WERI-Rb-1 (cell line): ENCODE data around the gene TOPAZ1.

ENCODE experiments used
- DNase-seq: peaks from one replicate; pipeline ENCODE4 v3.0.0-alpha.2; 2020
- H3K27ac ChIP-seq: fragments of 250-450 bp; sonication (Bioruptor Pico); 2 replicates; pipeline ENCODE4 v1.5.1; 2020; ENCODE audit warnings: mild to moderate bottlenecking, moderate library complexity
- H3K27me3 ChIP-seq: fragments of 250-450 bp; sonication (Bioruptor Pico); 2 replicates; pipeline ENCODE4 v1.5.1; 2021; ENCODE audit warnings: mild to moderate bottlenecking, low read depth, moderate library complexity; ENCODE audit not compliant: insufficient read depth, severe bottlenecking
- H3K36me3 ChIP-seq: fragments of 250-450 bp; sonication (Bioruptor Pico); 2 replicates; pipeline ENCODE4 v1.5.1; 2020; ENCODE audit warnings: mild to moderate bottlenecking, moderate library complexity
- H3K4me3 ChIP-seq: 2 replicates; pipeline ENCODE4 v1.5.1; 2011; ENCODE audit warnings: low read depth, mild to moderate bottlenecking, control low read depth, low read length
- H3K9me3 ChIP-seq: fragments of 250-450 bp; sonication (Bioruptor Pico); 2 replicates; pipeline ENCODE4 v1.5.1; 2021; ENCODE audit warnings: mild to moderate bottlenecking, moderate library complexity; ENCODE audit not compliant: severe bottlenecking
- TF ChIP-seq, protein P1 (sequence below): IDR thresholded peaks from 2 replicates; pipeline ENCODE4 v1.5.1; 2011; ENCODE audit warnings: low read depth, mild to moderate bottlenecking, control low read depth, inconsistent platforms, low read length

Gene TOPAZ1

DNA sequence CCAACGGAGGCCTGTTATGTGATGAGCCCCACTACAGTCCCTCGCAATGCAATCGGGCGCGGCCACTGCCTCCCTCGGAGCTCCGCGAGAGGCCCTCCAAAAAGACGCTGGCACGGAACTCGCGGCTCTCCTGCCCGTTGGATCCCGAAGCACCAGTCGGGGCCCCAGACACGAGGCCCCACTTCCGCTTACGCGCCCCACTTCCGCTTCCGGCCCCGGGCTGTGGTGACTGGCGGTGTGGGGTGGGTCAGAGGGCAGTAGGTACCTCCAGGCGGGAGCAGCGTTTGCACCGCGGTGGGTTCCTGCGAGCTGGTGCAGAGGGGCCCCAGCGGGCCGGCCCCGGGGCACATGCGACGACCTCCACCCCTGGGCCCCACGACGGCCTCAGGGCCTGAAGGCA lies at the start of gene TOPAZ1:
TSS of gene TOPAZ1 (plus strand) at position 181 of the 400 bp plus-strand sequence. CDS start at position 349, 168 bp downstream.
- no peak for DNase-seq

DNA sequence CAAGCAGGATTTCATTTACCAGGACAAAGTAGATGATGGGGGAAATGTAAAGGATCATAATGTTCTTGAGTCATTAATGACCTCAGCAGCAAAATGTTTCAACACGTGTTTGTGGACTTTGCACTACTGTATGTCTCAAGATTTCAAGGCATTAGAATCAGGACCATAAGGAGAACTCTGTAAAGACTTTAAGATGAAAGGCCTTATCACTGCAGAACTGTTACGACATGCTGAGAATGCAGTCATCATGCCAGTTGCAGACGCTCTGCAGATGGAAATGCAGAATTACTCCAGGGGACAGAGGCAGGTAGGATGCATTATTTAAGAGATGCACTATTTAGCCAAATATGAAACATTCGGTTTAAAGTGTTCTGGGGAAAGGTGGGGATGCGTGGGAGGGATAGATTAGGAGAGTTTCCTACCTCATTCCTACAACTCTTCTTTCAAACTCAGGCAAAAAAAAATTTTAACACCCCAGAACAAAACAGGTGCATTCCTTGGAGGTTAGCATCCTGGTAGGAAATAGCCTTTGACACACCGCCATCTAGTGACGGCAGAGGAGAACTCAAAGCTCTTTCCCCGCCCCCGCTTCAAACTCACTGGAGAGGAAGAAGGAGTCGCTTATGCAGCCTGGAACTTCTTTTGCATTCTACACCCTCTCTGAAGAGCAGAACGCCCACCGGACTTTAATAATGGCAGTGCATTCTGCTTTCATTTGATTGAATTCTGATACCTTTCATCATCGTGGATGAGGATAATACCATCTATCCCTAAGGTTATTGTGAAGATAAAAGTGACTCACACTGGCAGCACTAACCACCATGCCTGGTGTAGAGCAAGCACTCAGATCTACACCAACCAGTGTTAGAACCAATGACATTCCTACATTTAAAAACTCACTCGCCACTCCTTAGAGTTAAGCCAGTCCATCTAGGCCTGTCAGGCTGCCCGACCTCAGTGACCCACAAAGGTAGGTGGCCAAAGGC lies 43.1 kb upstream of the TOPAZ1 start:
- H3K27me3 ChIP-seq: peaks cover 3% of the 10 kb centered on the region
- peak; percentile 60 for DNase-seq
- H3K27ac ChIP-seq: no peak overlapping the region
- no peak overlapping the region for H3K4me3 ChIP-seq
- no peaks in the 10 kb centered on the region for H3K9me3 ChIP-seq
- H3K36me3 ChIP-seq: no peaks in the 10 kb centered on the region
- TF ChIP-seq, protein P1, sequence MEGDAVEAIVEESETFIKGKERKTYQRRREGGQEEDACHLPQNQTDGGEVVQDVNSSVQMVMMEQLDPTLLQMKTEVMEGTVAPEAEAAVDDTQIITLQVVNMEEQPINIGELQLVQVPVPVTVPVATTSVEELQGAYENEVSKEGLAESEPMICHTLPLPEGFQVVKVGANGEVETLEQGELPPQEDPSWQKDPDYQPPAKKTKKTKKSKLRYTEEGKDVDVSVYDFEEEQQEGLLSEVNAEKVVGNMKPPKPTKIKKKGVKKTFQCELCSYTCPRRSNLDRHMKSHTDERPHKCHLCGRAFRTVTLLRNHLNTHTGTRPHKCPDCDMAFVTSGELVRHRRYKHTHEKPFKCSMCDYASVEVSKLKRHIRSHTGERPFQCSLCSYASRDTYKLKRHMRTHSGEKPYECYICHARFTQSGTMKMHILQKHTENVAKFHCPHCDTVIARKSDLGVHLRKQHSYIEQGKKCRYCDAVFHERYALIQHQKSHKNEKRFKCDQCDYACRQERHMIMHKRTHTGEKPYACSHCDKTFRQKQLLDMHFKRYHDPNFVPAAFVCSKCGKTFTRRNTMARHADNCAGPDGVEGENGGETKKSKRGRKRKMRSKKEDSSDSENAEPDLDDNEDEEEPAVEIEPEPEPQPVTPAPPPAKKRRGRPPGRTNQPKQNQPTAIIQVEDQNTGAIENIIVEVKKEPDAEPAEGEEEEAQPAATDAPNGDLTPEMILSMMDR: peak; percentile 81

More for the DNA sequence above, at the start of gene TOPAZ1:
- no peak within 1 kb of the TSS for H3K4me3 ChIP-seq
- no peaks in the 10 kb centered on the region for H3K36me3 ChIP-seq
- no peaks in the 10 kb centered on the region for H3K9me3 ChIP-seq
- TF ChIP-seq, protein P1: no peak
- no peaks in the 10 kb centered on the region for H3K27me3 ChIP-seq
- H3K27ac ChIP-seq: no peak within 1 kb of the TSS

DNA sequence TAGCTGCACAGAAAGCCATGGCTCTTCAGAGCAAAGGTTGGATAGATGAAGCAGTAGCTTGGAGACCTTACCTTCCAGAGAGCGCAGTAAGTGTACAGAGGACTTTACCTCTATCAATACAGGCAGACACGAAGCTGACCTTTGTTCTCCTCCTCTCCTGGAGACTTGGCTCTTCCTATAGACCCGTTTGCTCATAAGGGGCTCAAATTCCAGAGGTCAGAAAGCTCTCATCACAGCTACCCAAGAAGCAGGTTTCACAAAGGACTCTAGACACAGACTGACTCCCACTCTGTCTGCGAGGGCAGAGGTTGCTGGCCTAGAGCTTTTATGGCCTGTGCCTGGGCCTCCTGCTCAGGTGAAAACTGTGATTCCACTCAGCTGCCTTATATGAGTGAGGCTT lies 35.4 kb upstream of the TOPAZ1 start:
- H3K36me3 ChIP-seq: no peaks in the 10 kb centered on the region
- TF ChIP-seq, protein P1: no peak
- no peak for DNase-seq

DNA sequence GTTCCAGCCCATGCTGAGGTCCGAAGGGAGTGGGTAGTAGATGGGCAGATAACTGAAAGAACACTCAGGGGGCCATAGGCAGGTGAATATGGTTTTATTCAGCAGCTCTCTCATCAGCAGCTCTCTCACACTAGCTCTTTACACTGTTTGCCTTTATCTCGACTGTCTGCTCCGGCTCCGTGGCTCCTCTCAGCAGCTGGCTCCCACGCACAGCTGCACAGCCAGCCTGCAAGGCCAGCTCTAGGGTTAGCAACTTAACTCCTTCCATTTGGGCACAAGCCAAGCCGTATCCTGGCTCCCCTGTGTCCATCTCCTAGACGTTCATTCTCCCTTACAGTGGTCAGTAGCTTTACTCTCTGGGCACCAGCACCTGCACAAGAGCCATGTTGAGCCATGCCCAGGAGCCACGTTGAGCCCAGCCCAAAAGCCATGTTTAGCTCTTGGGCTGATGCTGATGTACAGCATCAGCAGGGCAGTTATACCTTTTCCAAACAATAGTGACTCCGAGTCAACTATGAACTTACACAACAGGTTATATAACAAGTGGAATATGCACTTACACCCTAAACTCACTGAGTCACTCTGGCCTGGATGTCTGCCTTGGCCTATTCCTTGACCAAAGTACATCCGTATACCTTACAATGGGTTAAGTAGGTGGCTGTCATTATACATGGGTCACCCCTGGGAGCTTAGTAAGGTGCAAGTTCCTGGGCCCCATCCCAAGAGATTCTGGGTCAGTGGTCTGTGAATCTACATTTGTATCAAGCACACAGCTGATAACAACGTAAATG lies 34.6 kb upstream of the TOPAZ1 start:
- Histone ChIP-seq H3K27ac (no peak overlapping the region), H3K9me3 (no peaks in the 10 kb centered on the region), H3K36me3 (no peaks in the 10 kb centered on the region), H3K27me3 (no peaks in the 10 kb centered on the region), H3K4me3 (no peak overlapping the region)
- TF ChIP-seq, protein P1: no peak
- DNase-seq: no peak

More for the DNA sequence above, 35.4 kb upstream of the TOPAZ1 start:
- H3K27me3 ChIP-seq: no peaks in the 10 kb centered on the region
- no peak overlapping the region for H3K4me3 ChIP-seq
- H3K9me3 ChIP-seq: no peaks in the 10 kb centered on the region
- no peak overlapping the region for H3K27ac ChIP-seq

DNA sequence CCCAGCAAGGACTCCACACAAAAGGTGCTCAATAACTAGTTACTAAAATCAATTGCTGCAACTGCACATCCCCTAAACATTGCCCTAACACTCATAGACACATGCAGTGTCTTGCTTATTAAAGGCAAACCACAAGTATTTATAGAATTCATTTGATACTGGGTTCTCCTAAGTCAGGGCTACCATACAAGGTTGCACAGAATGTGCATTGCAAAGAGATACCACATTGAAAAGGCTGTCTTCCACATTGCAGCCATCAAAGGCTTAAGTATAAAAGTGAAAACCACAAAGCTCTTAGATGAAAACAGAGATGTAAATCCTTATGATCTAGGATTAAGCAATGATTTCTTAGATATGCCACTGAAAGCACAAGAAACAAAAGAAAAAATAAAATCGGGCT lies 33.6 kb upstream of the TOPAZ1 start:
- Histone ChIP-seq H3K9me3 (no peaks in the 10 kb centered on the region), H3K27ac (no peak overlapping the region), H3K4me3 (no peak overlapping the region), H3K36me3 (no peaks in the 10 kb centered on the region), H3K27me3 (no peaks in the 10 kb centered on the region)
- TF ChIP-seq, protein P1: no peak
- DNase-seq: no peak
